B cell (primary cell): ENCODE results near the gene SLC30A3. TPM values are rescaled to one million over a fixed set of nuclear protein-coding genes. Genes with fewer than 3 reads are reported as not detected.

Experiments used
- ATAC-seq: fragments of 200-7000 bp; cut with Tn5 transposase; one replicate; pipeline ENCODE4 v1.10.0; 2021; ENCODE audit warnings: low read depth, mild to moderate bottlenecking, moderate number of reproducible peaks, moderate library complexity
- CTCF ChIA-PET: fragments of 350-600 bp; sonication (Branson Sonifier 250); formaldehyde crosslinking; loops from one replicate; lab custom pipeline; 2021; ENCODE audit warnings: antibody characterized with exemption, inconsistent platforms; lab: Charles Lee
- POLR2A ChIA-PET: fragments of 350-600 bp; sonication (Branson Sonifier 250); formaldehyde crosslinking; loops from one replicate; lab custom pipeline; 2021; ENCODE audit warnings: antibody characterized with exemption; lab: Charles Lee
- DNase-seq: peaks from one replicate; pipeline ENCODE4 v3.0.0; 2013
- H2AFZ ChIP-seq: 2 replicates; pipeline ENCODE4 v1.6.1; 2012; ENCODE audit warnings: mild to moderate bottlenecking, low read depth, low read length; ENCODE audit not compliant: insufficient read depth, poor library complexity, severe bottlenecking
- H3K27ac ChIP-seq, 2 donors: 1 replicate in 1 of 2; 2 replicates in 1 of 2; pipeline ENCODE4 v1.5.1; 2012 to 2013; ENCODE audit warnings: low read length in 2 of 2, mild to moderate bottlenecking in 2 of 2, moderate library complexity in 1 of 2
- H3K27me3 ChIP-seq, 4 experiments: fragments of 200-600 bp in 1 of 4; sonication (generic) in 1 of 4; replicated peaks in 1 of 4; 1 replicate in 2 of 4; 2 replicates in 2 of 4; pipeline versions ENCODE4 v1.6.1 to v1.7.0; 2013 to 2016; ENCODE audit warnings: low read length in 3 of 4, mild to moderate bottlenecking in 2 of 4, mixed read lengths in 1 of 4, moderate library complexity in 1 of 4; ENCODE audit not compliant: insufficient read depth in 4 of 4, control insufficient read depth in 3 of 4; ENCODE audit errors: control extremely low read depth in 1 of 4
- H3K36me3 ChIP-seq, 2 experiments: replicated peaks in 1 of 2; 1 replicate in 1 of 2; 2 replicates in 1 of 2; pipeline versions ENCODE4 v1.6.1 to v1.7.1; 2013; ENCODE audit warnings: low read length in 1 of 2; ENCODE audit not compliant: insufficient read depth in 2 of 2, control insufficient read depth in 1 of 2; ENCODE audit errors: control extremely low read depth in 1 of 2, extremely low read depth in 1 of 2
- H3K4me1 ChIP-seq, 2 donors: fragments of 200-600 bp in 1 of 2; sonication (generic) in 1 of 2; 1 replicate in 1 of 2; 2 replicates in 1 of 2; pipeline versions ENCODE4 v1.5.1 to v1.6.1; 2013 to 2017; ENCODE audit warnings: low read length in 2 of 2; ENCODE audit not compliant: control insufficient read depth in 2 of 2, insufficient read depth in 2 of 2
- H3K4me2 ChIP-seq: replicated peaks from 2 replicates; pipeline ENCODE3; 2012; ENCODE audit warnings: mild to moderate bottlenecking, low read depth, low read length; ENCODE audit not compliant: poor library complexity, severe bottlenecking
- H3K4me3 ChIP-seq, 5 experiments: fragments of 200-600 bp in 1 of 5; sonication (generic) in 1 of 5; 1 replicate in 3 of 5; 2 replicates in 2 of 5; pipeline versions ENCODE4 v1.5.1 to v1.7.0; 2011 to 2016; ENCODE audit warnings: low read length in 4 of 5, mild to moderate bottlenecking in 4 of 5, low read depth in 2 of 5, control low read depth in 1 of 5, moderate library complexity in 1 of 5; ENCODE audit not compliant: insufficient read depth in 1 of 5; ENCODE audit errors: control extremely low read depth in 1 of 5, extremely low read depth in 1 of 5
- H3K79me2 ChIP-seq: fragments of 200-600 bp; sonication (generic); one replicate; pipeline ENCODE4 v1.6.0; 2016; ENCODE audit warnings: low read length; ENCODE audit not compliant: control insufficient read depth, insufficient read depth
- H3K9ac ChIP-seq: fragments of 200-600 bp; sonication (generic); 2 replicates; pipeline ENCODE4 v1.6.1; 2017; ENCODE audit warnings: mild to moderate bottlenecking, low read length, moderate library complexity
- H3K9me3 ChIP-seq, 3 donors: one replicate each; pipeline versions ENCODE4 v1.6.1 to v1.7.1; 2013; ENCODE audit warnings: low read length in 2 of 3; ENCODE audit not compliant: control insufficient read depth in 2 of 3, insufficient read depth in 1 of 3; ENCODE audit errors: control extremely low read depth in 1 of 3
- H4K20me1 ChIP-seq: 2 replicates; pipeline ENCODE4 v1.6.0; 2012; ENCODE audit warnings: mild to moderate bottlenecking, low read length; ENCODE audit not compliant: insufficient read depth, control insufficient read depth, poor library complexity, severe bottlenecking
- H3K27ac Mint-ChIP-seq: one replicate; pipeline ENCODE4 v1.8.0; 2021; ENCODE audit warnings: mixed read lengths
- H3K27me3 Mint-ChIP-seq: one replicate; pipeline ENCODE4 v1.8.0; 2021; ENCODE audit warnings: mixed read lengths
- H3K4me1 Mint-ChIP-seq: one replicate; pipeline ENCODE4 v1.8.0; 2021; ENCODE audit warnings: mixed read lengths
- H3K4me3 Mint-ChIP-seq: one replicate; pipeline ENCODE4 v1.8.0; 2021; ENCODE audit warnings: mixed read lengths
- H3K9me3 Mint-ChIP-seq: one replicate; pipeline ENCODE4 v1.8.0; 2022; ENCODE audit warnings: mixed read lengths; ENCODE audit not compliant: insufficient read depth
- EZH2 ChIP-seq: IDR thresholded peaks from 2 replicates; pipeline ENCODE4 v1.6.1; 2012; ENCODE audit warnings: borderline replicate concordance, low read depth, mild to moderate bottlenecking, moderate library complexity, low read length; ENCODE audit not compliant: insufficient read depth, poor library complexity, severe bottlenecking
- WGBS: methylation state at CpG from one replicate; pipeline ENCODE4 v1.1.5; 2013; ENCODE audit warnings: missing lambda C conversion rate; ENCODE audit not compliant: insufficient coverage; 5-methylcytosine and 5-hydroxymethylcytosine counted together
- intact Hi-C: fragments of 100-400 bp; cut with micrococcal nuclease; formaldehyde crosslinking; loops from one replicate; pipeline ENCODE4 v1.10.0; 2022
- polyA plus RNA-seq: library from polyadenylated mRNA; depleted of rRNA; stranded (reverse); fragments of >200 nt; gene quantifications from 2 replicates; pipeline ENCODE4 v1.2.3, GENCODE V29; 2012
- total RNA-seq, 2 donors: library from RNA; stranded (reverse); fragments of 120-200 nt in 1 of 2; gene quantifications; 1 replicate in 1 of 2; 2 replicates in 1 of 2; pipeline versions ENCODE4 v1.2.3 to v1.2.4, GENCODE V29; 2013 to 2022
- TF ChIP-seq, protein P1 (sequence below): fragments of 200-600 bp; IDR thresholded peaks from one replicate; pipeline ENCODE4 v1.8.0; 2022; ENCODE audit warnings: antibody characterized with exemption, mild to moderate bottlenecking

Gene SLC30A3
- total and polyA plus RNA-seq, 2 donors (not counting 1 experiment from before 2014, with no cell fraction given): 0.09 TPM; not detected in 1

DNA sequence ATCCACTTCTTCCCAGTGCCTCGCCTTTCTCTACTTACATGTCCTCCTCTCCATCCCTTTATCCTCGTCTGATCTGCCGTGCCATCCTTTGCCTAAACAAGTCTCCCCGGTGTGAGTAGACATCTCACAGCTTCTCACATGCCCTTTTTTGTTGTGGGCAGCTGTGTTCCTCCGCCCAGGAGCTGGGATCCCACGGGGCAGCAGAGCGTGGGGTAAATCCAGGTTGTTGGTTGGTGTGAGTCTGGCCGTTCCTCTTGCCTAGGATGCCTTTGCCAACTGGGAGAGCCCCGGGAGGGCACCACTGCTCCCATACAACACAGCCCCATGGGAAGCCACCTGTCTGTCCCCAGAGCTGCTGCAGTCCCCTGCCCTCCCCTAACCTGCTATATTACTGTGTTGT lies 22.4 kb downstream of the SLC30A3 start:
- Histone ChIP-seq H3K36me3 (peaks cover 0 to 75% of the 10 kb centered on the region in 2 experiments), H3K9me3 (no peaks in the 10 kb centered on the region), H3K79me2 (no peaks in the 10 kb centered on the region), H4K20me1 (no peaks in the 10 kb centered on the region), H3K27ac (no peak overlapping the region), H2AFZ (no peak overlapping the region), H3K4me2 (no peak overlapping the region), H3K9ac (no peak overlapping the region), H3K4me3 (no peak overlapping the region), H3K27me3 (no peaks in the 10 kb centered on the region), H3K4me1 (no peaks in the 10 kb centered on the region)
- no peak for TF ChIP-seq EZH2
- TF ChIP-seq, protein P1, sequence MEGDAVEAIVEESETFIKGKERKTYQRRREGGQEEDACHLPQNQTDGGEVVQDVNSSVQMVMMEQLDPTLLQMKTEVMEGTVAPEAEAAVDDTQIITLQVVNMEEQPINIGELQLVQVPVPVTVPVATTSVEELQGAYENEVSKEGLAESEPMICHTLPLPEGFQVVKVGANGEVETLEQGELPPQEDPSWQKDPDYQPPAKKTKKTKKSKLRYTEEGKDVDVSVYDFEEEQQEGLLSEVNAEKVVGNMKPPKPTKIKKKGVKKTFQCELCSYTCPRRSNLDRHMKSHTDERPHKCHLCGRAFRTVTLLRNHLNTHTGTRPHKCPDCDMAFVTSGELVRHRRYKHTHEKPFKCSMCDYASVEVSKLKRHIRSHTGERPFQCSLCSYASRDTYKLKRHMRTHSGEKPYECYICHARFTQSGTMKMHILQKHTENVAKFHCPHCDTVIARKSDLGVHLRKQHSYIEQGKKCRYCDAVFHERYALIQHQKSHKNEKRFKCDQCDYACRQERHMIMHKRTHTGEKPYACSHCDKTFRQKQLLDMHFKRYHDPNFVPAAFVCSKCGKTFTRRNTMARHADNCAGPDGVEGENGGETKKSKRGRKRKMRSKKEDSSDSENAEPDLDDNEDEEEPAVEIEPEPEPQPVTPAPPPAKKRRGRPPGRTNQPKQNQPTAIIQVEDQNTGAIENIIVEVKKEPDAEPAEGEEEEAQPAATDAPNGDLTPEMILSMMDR: no peak
- no peaks in the 10 kb centered on the region for H3K27me3 Mint-ChIP-seq
- no peak for ATAC-seq
- WGBS: 93% methylated on average over 3 of the region's 9 CpGs
- intact Hi-C loops: no loop called here
- CTCF ChIA-PET: interaction anchor here (0.9 kb wide), 1 partner anchor 40 kb away, joined by 4 read pairs; no protein-coding TSS in a partner anchor
- no peak for DNase-seq
- H3K27ac Mint-ChIP-seq: no peak overlapping the region
- H3K4me1 Mint-ChIP-seq: no peaks in the 10 kb centered on the region
- POLR2A ChIA-PET: no interaction called here
- no peaks in the 10 kb centered on the region for H3K9me3 Mint-ChIP-seq
- H3K4me3 Mint-ChIP-seq: no peak overlapping the region

DNA sequence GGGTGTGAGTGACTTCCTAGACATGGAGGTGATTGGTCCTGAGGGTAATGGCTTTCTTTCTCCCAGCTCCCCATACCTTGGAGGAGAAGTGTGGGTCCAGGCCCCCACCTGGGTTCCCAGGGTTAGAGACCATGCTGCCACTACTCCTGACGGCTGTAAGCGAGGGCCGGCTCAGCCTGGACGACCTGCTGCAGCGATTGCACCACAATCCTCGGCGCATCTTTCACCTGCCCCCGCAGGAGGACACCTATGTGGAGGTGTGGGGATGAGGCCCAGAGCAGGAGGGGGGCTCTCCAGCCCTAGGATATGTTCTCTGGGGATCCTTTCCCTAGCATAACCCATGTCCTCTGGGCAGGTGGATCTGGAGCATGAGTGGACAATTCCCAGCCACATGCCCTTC lies 23.9 kb downstream of the SLC30A3 start:
- Histone ChIP-seq H3K9me3 (no peaks in the 10 kb centered on the region), H3K27me3 (no peaks in the 10 kb centered on the region), H4K20me1 (no peaks in the 10 kb centered on the region), H3K4me3 (no peak overlapping the region), H3K4me1 (no peaks in the 10 kb centered on the region), H3K4me2 (no peak overlapping the region), H3K36me3 (peaks cover 0 to 89% of the 10 kb centered on the region in 2 experiments), H3K27ac (no peak overlapping the region), H3K9ac (no peak overlapping the region), H2AFZ (no peak overlapping the region), H3K79me2 (no peaks in the 10 kb centered on the region)
- intact Hi-C loops: no loop called here
- ChIA-PET POLR2A (no interaction called here), CTCF (no interaction called here)
- no peaks in the 10 kb centered on the region for H3K9me3 Mint-ChIP-seq
- no peak overlapping the region for H3K4me3 Mint-ChIP-seq
- WGBS: no CpG with 5 or more reads among the region's 8 CpGs
- DNase-seq (no peak), ATAC-seq (no peak)
- H3K27ac Mint-ChIP-seq: no peak overlapping the region
- no peaks in the 10 kb centered on the region for H3K4me1 Mint-ChIP-seq
- TF ChIP-seq, protein P1: no peak
- no peak for TF ChIP-seq EZH2
- no peaks in the 10 kb centered on the region for H3K27me3 Mint-ChIP-seq
